Rectal smooth muscle tissue (tissue), 1 donor: Measurements from ENCODE around the gene GTF2IRD2.
"Not testable (repeated sequence)": the region's sequence is repeated elsewhere in the genome, so short reads cannot be mapped to it uniquely, and the experiment has no call there.

Source experiments
- H3K27ac ChIP-seq: one replicate; pipeline ENCODE4 v1.7.0; 2013; ENCODE audit warnings: low read depth, low read length, inconsistent platforms
- H3K27me3 ChIP-seq: one replicate; pipeline ENCODE4 v1.7.0; 2013; ENCODE audit warnings: low read length; ENCODE audit not compliant: control insufficient read depth, insufficient read depth
- H3K36me3 ChIP-seq: one replicate; pipeline ENCODE4 v1.7.0; 2013; ENCODE audit warnings: low read length; ENCODE audit not compliant: control insufficient read depth, insufficient read depth
- H3K4me1 ChIP-seq: one replicate; pipeline ENCODE4 v1.7.0; 2013; ENCODE audit warnings: low read length; ENCODE audit not compliant: control insufficient read depth, insufficient read depth
- H3K4me3 ChIP-seq: one replicate; pipeline ENCODE4 v1.7.0; 2013; ENCODE audit warnings: low read length
- H3K9ac ChIP-seq: one replicate; pipeline ENCODE4 v1.7.0; 2013; ENCODE audit warnings: low read length

GTF2IRD2 gene

DNA sequence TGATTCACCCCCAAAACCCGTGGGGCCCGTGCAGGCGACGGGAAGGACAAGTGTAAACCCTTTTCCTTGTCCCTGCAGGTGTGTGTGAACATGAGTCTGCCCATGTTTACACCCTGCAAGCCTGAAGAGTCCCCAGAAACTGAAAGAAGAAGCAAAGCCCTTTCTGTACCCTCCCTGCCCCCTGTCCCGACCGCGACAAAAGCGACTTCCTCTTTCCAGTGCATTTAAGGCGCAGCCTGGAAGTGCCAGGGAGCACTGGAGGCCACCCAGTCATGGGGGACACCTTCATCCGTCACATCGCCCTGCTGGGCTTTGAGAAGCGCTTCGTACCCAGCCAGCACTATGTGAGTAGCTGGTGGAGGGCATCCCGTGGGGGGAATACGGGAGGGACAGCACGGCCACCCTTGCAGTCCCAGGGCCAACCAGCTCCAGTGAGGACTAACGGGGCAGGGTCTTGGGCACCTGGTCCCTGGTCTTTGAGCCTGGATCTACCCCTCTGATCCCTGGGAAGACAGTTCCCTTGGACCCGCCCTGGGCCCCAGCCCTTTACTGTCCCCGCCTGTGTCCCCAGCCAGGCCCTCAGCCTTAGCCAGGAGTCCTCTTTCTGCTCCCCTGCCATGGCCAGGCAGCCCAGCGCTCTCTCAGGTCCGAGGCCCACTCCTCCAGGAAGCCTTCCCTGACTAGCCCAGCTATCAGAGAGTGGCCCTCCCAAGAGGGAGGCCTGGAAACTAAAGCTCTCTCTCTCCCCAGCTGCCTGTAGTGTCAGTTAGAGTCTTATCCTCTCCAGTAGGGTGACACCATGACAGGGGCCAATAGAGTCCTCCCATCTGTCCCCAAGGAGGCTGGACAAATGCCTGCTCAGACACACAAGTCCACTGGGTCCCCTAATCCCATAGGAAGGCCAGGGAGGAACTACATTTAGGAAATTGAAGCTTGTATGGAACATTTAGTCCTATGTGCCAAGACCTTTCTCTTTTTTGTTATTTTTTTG is 77.3 kb downstream of the GTF2IRD2 start, which contains the start of gene NCF1:
NCF1 (plus strand) TSS at position 252 of the 991 bp plus-strand sequence; CDS start at position 273, 21 bp downstream.
- not testable (repeated sequence) for H3K27ac ChIP-seq, H3K4me3 ChIP-seq, H3K4me1 ChIP-seq, H3K27me3 ChIP-seq, H3K36me3 ChIP-seq, H3K9ac ChIP-seq

DNA sequence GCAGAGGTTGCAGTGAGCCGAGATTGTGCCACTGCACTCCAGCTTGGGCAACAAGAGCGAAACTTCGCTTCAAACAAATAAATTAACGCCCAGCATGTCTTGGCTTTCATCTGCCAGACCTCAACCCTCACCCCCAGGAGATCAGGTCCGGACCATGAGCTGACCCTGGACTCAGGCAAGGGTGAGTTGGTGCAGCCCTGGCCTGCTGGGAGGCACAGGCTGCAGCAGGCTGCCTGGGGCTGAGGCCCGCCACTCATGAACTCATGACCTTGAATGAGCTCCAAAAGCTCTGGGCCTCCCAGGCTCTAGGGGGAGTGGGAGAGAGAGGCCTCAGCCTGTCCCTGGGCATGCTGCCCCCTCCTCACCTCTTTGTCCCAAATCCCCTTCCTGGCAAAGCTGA is 79.3 kb downstream of the GTF2IRD2 start:
- H3K4me1 ChIP-seq, H3K27ac ChIP-seq, H3K4me3 ChIP-seq, H3K36me3 ChIP-seq, H3K9ac ChIP-seq, H3K27me3 ChIP-seq: not testable (repeated sequence)

DNA sequence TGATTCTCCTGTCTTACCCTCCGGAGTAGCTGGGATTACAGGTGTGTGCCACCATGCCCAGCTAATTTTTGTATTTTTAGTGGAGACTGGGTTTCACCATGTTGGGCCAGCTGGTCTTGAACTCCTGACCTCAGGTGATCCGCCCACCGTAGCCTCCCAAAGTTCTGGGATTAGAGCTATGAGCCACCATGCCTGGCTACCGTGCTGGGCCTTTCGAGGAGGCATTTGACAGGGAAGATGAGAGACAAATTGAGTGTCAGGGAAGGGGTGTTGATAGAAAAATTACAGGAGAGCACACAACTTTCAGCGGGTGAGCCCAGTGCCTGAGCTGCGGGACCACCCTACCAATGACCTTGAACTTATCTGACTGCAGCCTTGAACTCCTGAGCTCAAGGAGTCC is 81.3 kb downstream of the GTF2IRD2 start:
- not testable (repeated sequence) for H3K36me3 ChIP-seq, H3K4me3 ChIP-seq, H3K9ac ChIP-seq, H3K4me1 ChIP-seq, H3K27me3 ChIP-seq, H3K27ac ChIP-seq

DNA sequence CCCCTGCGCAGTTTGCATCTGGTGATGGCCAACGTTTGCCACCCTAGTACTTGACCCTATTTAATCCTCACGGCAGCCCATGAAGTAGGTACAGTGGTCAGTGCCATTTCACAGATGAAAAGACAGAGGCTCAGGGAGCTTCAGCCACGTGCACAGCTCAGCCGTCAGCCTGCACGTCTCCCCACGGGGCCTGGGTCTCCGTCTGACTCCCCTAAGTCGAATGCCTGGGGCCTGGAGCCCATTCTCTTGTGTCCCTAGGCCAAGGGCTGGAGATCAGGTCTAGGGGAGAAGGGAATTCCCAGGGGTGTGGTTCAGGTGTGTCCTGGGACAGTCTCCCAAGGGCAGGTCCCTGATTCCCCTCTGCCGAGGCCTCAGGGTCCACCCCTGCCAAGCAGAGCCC is 84.4 kb downstream of the GTF2IRD2 start:
- H3K27ac ChIP-seq, H3K27me3 ChIP-seq, H3K4me3 ChIP-seq, H3K36me3 ChIP-seq, H3K4me1 ChIP-seq, H3K9ac ChIP-seq: not testable (repeated sequence)

DNA sequence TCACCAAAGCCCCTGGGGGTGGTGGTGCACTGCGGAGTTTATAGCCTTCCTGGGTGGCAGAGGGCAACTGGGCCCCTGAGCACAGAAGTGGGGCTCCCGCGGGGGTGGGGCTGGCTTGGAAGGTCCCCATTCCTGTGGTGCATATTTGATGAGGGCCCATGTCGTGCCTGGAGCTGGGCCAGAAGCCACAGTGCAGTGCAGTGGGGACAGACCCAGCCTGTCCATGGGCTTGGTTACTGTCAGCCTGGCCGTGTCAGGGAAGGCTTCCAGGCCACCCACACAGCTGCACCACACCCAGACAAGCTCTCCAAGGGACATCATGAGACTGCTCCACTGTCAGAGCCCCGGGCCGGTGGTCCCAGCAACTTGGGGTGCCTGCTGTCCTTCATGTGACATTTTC is 84.9 kb downstream of the GTF2IRD2 start:
- not testable (repeated sequence) for H3K36me3 ChIP-seq, H3K27me3 ChIP-seq, H3K27ac ChIP-seq, H3K4me1 ChIP-seq, H3K9ac ChIP-seq, H3K4me3 ChIP-seq

DNA sequence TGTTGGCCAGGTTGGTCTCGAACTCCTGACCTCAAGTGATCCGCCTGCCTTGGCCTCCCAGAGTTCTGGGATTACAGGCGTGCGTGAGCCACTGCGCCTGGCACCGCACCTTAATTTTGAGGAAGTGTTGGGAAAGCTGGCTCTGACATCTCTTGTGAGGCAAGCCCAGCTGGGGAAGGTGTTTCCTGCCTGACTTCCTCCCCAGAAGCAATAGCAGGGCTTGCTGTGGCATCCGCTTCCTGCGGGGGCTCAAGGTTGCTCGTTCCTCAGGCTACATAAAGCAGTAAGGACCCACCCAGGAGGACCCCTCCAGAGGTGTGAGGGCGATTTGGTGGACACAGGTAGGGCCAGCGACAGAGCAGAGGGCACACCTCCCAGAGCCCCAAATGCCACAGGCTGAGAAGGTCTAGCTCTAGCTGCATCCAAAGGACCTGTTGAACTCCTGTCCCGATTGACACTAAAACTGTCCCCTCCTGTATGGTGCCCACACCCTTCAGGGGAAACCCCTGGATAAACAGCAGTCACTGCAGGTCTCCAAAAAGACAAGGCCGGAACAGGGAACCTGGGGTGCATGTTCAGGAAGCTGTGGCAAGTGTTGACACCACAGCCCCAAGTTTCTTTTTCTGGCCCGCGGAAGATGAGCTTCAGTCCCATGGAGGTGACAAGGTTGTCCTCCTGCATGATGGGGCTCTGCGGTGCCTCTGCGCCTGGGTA is 86.0 kb downstream of the GTF2IRD2 start:
- H3K36me3 ChIP-seq, H3K4me1 ChIP-seq, H3K4me3 ChIP-seq, H3K27ac ChIP-seq, H3K9ac ChIP-seq, H3K27me3 ChIP-seq: not testable (repeated sequence)

DNA sequence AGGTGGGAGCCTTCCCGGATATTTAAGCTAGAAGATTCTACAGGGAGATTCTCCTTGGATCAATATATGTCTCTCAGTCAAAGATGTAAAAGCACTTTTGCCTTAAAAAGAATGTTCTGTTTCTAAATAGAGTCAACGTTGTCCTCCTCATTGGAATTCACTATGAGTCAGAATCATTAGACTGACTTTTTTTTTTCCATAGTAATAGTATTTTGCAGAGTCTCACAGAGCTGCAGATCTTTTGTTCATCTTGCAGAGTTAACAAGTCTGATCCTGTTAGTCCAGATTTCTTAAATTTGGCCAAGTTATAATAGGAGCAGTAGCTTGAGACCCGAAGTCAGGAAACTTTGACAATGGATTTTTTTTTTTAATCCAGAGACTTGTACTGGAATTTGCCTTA is 92.4 kb downstream of the GTF2IRD2 start:
- H3K4me3 ChIP-seq, H3K36me3 ChIP-seq, H3K27me3 ChIP-seq, H3K9ac ChIP-seq, H3K4me1 ChIP-seq, H3K27ac ChIP-seq: not testable (repeated sequence)

DNA sequence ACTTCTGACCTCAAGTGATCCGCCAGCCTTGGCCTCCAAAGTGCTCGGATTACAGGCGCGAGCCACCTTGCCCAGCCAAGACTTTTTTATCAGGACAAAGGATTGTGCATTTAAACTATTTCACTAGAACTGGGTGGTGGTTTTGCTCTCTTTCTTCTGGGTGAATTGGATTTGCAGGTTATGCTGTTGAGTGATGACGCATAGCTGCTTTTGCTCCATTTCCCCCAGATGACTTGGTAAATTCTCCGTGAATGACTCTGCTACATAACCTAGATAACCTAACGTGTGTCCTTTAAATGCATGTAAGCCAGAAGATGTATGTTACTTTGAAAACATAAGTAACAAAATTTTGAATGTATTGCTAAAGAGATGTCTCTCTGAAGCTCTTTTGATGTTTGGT is 93.1 kb downstream of the GTF2IRD2 start:
- H3K9ac ChIP-seq, H3K4me3 ChIP-seq, H3K27me3 ChIP-seq, H3K4me1 ChIP-seq, H3K27ac ChIP-seq, H3K36me3 ChIP-seq: not testable (repeated sequence)

DNA sequence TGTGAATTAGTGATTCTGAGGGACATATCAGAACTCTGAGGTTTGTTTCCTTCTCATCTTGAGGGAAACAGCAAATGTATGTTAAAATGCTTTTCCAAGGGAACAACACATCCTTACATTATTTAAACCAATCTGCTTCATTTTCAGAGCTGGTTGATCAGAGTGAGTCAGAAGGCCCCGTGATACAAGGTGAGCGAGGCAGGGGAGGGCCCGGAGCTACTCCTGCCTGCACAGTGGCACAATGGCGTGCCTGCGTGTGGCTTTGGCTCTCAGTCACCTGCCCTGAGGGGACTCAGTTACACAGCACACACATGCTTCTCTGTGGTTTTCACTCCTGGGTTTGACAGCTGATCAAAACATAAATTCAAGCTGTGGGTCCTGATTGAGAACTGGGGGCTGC is 94.7 kb downstream of the GTF2IRD2 start:
- not testable (repeated sequence) for H3K27ac ChIP-seq, H3K4me1 ChIP-seq, H3K27me3 ChIP-seq, H3K36me3 ChIP-seq, H3K4me3 ChIP-seq, H3K9ac ChIP-seq

DNA sequence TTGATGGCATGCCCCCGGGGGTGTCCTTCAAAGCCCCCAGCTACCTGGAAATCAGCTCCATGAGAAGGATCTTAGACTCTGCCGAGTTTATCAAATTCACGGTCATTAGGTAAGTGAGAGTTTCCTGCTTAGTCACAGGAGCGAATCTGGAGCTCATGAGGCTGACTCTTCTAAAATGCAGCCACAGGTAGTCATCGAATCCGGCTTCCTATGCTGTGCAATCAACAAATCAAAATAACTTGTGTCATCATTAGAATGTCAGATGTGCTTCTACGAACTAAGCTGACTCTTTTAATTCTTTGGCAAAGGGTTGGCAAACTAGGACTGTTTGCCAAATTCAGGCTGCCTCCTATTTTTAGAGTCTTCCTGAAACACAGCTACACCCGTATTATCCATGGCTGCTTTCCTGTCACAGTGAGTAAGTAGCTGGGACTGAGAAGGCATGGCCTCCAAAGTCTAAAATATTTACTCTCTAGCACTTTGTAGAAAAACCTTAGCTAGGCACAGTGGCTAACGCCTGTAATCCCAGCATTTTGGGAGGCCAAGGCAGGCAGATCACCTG is 97.4 kb downstream of the GTF2IRD2 start:
- not testable (repeated sequence) for H3K9ac ChIP-seq, H3K36me3 ChIP-seq, H3K4me1 ChIP-seq, H3K4me3 ChIP-seq, H3K27me3 ChIP-seq, H3K27ac ChIP-seq
